Measurements from ENCODE around the gene KCNK4.
"Not testable (repeated sequence)": the region's sequence is repeated elsewhere in the genome, so short reads cannot be mapped to it uniquely, and the experiment has no call there.

Gene KCNK4

GRCh38 chr11:64291262-64291751 is at the start of gene KCNK4:
Gene KCNK4, plus strand, starts transcription at chr11:64291302. Its CDS starts 1,717 bp downstream, at chr11:64293019.
- peaks cover 20% of the 10 kb centered on the region for H3K27me3 ChIP-seq (replicated peaks; ENCODE audit: control insufficient read depth, insufficient read depth, low read length)
- DNase-seq (ENCODE audit: low read depth) = no peak

DNA sequence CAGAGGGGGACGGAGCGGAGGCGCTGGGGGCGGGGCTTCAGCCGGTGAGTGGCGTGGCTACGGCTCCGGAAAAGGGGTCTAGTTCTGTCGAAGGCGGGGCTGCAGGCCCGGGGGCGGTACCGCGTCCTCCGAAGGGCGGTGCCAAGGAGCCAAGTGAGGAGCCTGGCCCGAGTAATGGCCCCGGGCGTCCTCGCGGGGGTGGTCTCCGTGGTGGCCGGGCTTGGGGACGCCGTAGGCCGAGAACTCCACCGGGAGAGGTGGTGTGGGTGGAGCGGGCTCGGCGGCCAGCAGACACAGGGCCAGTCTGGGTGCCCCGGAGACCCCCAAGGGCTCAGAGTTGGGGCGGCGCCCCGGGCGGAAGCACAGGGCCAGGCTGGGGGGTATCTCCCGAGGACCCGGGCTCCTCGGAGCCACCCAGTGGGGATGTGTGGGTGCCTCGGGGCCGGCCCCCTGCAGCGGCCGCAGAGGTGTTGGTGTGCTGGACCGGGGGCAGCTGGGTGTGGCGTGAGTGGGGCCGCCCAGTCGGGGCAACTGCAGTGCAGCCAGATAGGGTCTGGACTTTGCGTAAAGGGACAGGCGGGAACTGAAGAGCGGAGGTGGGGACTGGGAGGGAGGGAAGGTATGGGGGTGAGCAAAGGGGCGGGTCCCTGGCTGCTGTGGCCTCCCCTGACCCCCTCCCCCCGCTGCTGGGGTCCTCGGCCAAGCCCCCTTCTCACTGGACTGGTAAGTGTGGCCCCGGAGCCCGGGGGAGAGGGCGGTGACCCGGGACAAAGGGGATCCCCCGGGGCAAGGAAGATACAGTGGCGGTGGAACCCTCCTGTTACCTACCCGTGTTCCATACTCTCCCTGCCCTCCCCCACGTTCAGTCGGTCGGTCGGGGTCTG is 49.4 kb upstream of the KCNK4 start:
- H3K4me3 ChIP-seq (ENCODE audit: low read length) = peak overlapping the region; percentile 90
- H3K9ac ChIP-seq (ENCODE audit: low read length) = peak overlapping the region; percentile 95
- H3K4me1 ChIP-seq (ENCODE audit: control insufficient read depth, insufficient read depth, low read length) = peaks cover 35% of the 10 kb centered on the region
- peaks cover 32% of the 10 kb centered on the region for H3K36me3 ChIP-seq (ENCODE audit: control insufficient read depth, insufficient read depth, low read length, severe bottlenecking)
- no peaks in the 10 kb centered on the region for H3K27me3 ChIP-seq (replicated peaks; ENCODE audit: control insufficient read depth, insufficient read depth, low read length)
- peak; percentile 59 for DNase-seq (ENCODE audit: low read depth)
- no peaks in the 10 kb centered on the region for H3K9me3 ChIP-seq (ENCODE audit: control insufficient read depth, low read length)

More at GRCh38 chr11:64291262-64291751, at the start of gene KCNK4:
- Histone ChIP-seq H3K9me3 (ENCODE audit: control insufficient read depth, low read length) (no peaks in the 10 kb centered on the region), H3K36me3 (ENCODE audit: control insufficient read depth, insufficient read depth, low read length, severe bottlenecking) (no peaks in the 10 kb centered on the region), H3K9ac (ENCODE audit: low read length) (peak within 1 kb of the TSS; percentile 34), H3K4me1 (ENCODE audit: control insufficient read depth, insufficient read depth, low read length) (peaks cover 4% of the 10 kb centered on the region), H3K4me3 (ENCODE audit: low read length) (peak within 1 kb of the TSS; percentile 62)

DNA sequence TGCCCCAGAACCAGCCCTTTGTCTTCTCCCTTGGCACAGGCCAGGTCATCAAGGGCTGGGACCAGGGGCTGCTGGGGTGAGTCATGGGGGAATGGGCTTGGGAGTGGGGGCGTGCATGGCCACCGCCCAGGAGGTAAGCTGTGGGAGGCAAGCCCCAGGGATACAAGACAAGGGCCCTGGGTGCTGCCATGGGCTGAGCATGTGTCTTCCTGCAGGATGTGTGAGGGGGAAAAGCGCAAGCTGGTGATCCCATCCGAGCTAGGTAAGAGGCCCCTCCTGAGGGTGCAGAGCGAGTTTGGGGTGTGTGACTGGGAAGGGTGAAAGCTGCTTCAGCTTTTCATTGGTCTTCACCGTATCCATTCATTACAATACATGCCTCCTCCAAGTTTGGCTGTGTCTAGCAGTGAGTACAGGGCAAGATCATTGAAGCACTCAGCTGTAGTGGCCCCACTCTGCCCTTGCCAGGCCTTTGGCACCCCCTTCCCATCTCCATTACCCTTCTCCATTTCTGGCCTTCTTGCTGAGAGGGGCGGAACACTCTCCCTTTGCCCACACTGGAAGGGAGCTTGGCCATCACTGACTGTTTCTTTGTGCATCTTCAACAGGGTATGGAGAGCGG is 47.8 kb upstream of the KCNK4 start:
- H3K4me3 ChIP-seq (ENCODE audit: low read length) = peak overlapping the region; percentile 90
- no peaks in the 10 kb centered on the region for H3K9me3 ChIP-seq (ENCODE audit: control insufficient read depth, low read length)
- DNase-seq (ENCODE audit: low read depth) = no peak
- H3K36me3 ChIP-seq (ENCODE audit: control insufficient read depth, insufficient read depth, low read length, severe bottlenecking) = peaks cover 21% of the 10 kb centered on the region
- H3K27me3 ChIP-seq (replicated peaks; ENCODE audit: control insufficient read depth, insufficient read depth, low read length) = no peaks in the 10 kb centered on the region
- H3K9ac ChIP-seq (ENCODE audit: low read length) = peak overlapping the region; percentile 95
- H3K4me1 ChIP-seq (ENCODE audit: control insufficient read depth, insufficient read depth, low read length) = peaks cover 43% of the 10 kb centered on the region

GRCh38 chr11:64244107-64244506 is 47.0 kb upstream of the KCNK4 start:
- H3K9me3 ChIP-seq (ENCODE audit: control insufficient read depth, low read length) = no peaks in the 10 kb centered on the region
- H3K4me1 ChIP-seq (ENCODE audit: control insufficient read depth, insufficient read depth, low read length) = peaks cover 43% of the 10 kb centered on the region

GRCh38 chr11:64244966-64245365 is 46.1 kb upstream of the KCNK4 start:
- Histone ChIP-seq H3K36me3 (ENCODE audit: control insufficient read depth, insufficient read depth, low read length, severe bottlenecking) (peaks cover 14% of the 10 kb centered on the region), H3K4me1 (ENCODE audit: control insufficient read depth, insufficient read depth, low read length) (peaks cover 42% of the 10 kb centered on the region), H3K4me3 (ENCODE audit: low read length) (peak overlapping the region; percentile 94), H3K9me3 (ENCODE audit: control insufficient read depth, low read length) (no peaks in the 10 kb centered on the region), H3K27me3 (replicated peaks; ENCODE audit: control insufficient read depth, insufficient read depth, low read length) (no peaks in the 10 kb centered on the region), H3K9ac (ENCODE audit: low read length) (peak overlapping the region; percentile 98)
- DNase-seq (ENCODE audit: low read depth) = no peak

More at GRCh38 chr11:64244107-64244506, 47.0 kb upstream of the KCNK4 start:
- peak overlapping the region; percentile 34 for H3K9ac ChIP-seq (ENCODE audit: low read length)
- no peaks in the 10 kb centered on the region for H3K27me3 ChIP-seq (replicated peaks; ENCODE audit: control insufficient read depth, insufficient read depth, low read length)
- DNase-seq (ENCODE audit: low read depth) = no peak
- no peak overlapping the region for H3K4me3 ChIP-seq (ENCODE audit: low read length)
- H3K36me3 ChIP-seq (ENCODE audit: control insufficient read depth, insufficient read depth, low read length, severe bottlenecking) = peaks cover 14% of the 10 kb centered on the region

GRCh38 chr11:64245401-64245796 is 45.7 kb upstream of the KCNK4 start:
- no peak for DNase-seq (ENCODE audit: low read depth)
- H3K9ac ChIP-seq (ENCODE audit: low read length) = peak overlapping the region; percentile 98
- H3K4me3 ChIP-seq (ENCODE audit: low read length) = peak overlapping the region; percentile 94
- no peaks in the 10 kb centered on the region for H3K27me3 ChIP-seq (replicated peaks; ENCODE audit: control insufficient read depth, insufficient read depth, low read length)
- peaks cover 38% of the 10 kb centered on the region for H3K4me1 ChIP-seq (ENCODE audit: control insufficient read depth, insufficient read depth, low read length)
- H3K9me3 ChIP-seq (ENCODE audit: control insufficient read depth, low read length) = no peaks in the 10 kb centered on the region
- H3K36me3 ChIP-seq (ENCODE audit: control insufficient read depth, insufficient read depth, low read length, severe bottlenecking) = peaks cover 14% of the 10 kb centered on the region

DNA sequence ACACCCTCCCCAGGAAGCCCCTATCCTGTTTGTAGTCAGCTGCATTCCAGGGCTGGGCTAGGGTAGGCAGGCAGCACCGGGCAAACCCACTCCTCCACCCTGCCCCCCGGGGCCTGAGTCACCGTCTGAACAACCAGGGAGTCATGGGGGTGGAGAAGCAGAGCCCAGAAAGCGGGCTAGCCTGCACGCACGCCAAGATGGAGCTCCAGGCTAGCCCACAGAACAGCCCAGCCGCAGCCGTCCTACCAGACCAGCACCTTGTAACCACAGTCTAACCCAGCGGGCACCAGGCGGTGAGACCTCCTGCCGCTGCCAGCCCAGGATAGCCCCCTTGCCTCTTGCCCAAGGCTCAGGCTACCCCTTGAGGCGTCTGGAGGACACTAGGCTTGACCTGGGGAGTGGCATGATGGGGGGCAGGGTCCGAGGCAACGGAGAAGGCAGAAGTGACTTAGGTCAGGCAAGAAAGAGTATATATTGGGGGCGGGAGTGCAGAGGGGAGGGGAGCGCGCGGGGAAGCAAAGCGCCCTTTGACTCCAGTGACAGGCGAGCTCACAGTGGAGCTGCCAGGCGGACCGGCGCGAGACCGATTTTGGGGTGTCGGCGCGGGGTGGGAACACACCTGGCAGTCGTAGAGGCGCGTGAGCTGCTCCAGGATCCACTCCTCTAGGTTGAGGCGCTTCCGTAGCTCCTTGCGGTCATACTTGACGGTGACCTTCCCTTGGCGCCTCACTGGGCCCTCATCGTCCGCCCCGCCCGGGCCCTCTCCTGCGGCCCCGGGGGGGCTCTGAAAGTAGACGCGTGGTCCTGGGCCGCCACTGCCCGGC is 45.1 kb upstream of the KCNK4 start:
- peaks cover 38% of the 10 kb centered on the region for H3K4me1 ChIP-seq (ENCODE audit: control insufficient read depth, insufficient read depth, low read length)
- H3K4me3 ChIP-seq (ENCODE audit: low read length) = peak overlapping the region; percentile 94
- no peaks in the 10 kb centered on the region for H3K27me3 ChIP-seq (replicated peaks; ENCODE audit: control insufficient read depth, insufficient read depth, low read length)
- H3K36me3 ChIP-seq (ENCODE audit: control insufficient read depth, insufficient read depth, low read length, severe bottlenecking) = peaks cover 14% of the 10 kb centered on the region
- H3K9ac ChIP-seq (ENCODE audit: low read length) = peak overlapping the region; percentile 98
- DNase-seq (ENCODE audit: low read depth) = peak; percentile 91
- no peaks in the 10 kb centered on the region for H3K9me3 ChIP-seq (ENCODE audit: control insufficient read depth, low read length)

- Histone ChIP-seq H3K36me3 (ENCODE audit: control insufficient read depth, insufficient read depth, low read length, severe bottlenecking) (peaks cover 14% of the 10 kb centered on the region), H3K9ac (ENCODE audit: low read length) (peak overlapping the region; percentile 98), H3K4me1 (ENCODE audit: control insufficient read depth, insufficient read depth, low read length) (peaks cover 38% of the 10 kb centered on the region), H3K4me3 (ENCODE audit: low read length) (peak overlapping the region; percentile 94)
- not testable (repeated sequence) for DNase-seq (ENCODE audit: low read depth); H3K27me3 ChIP-seq (replicated peaks; ENCODE audit: control insufficient read depth, insufficient read depth, low read length); H3K9me3 ChIP-seq (ENCODE audit: control insufficient read depth, low read length)
Measured at GRCh38 chr11:64246621-64246870, 44.6 kb upstream of the KCNK4 start.

GRCh38 chr11:64246871-64247728 is 44.0 kb upstream of the KCNK4 start, which contains the start of gene PPP1R14B:
Gene PPP1R14B, minus strand, starts transcription at chr11:64246943. Its CDS starts 270 bp downstream, at chr11:64246673.
- H3K27me3 ChIP-seq (replicated peaks; ENCODE audit: control insufficient read depth, insufficient read depth, low read length) = no peaks in the 10 kb centered on the region
- peak within 1 kb of the TSS; percentile 94 for H3K4me3 ChIP-seq (ENCODE audit: low read length)
- DNase-seq (ENCODE audit: low read depth) = peak; percentile 94
- peak within 1 kb of the TSS; percentile 98 for H3K9ac ChIP-seq (ENCODE audit: low read length)
- H3K9me3 ChIP-seq (ENCODE audit: control insufficient read depth, low read length) = no peaks in the 10 kb centered on the region
- peaks cover 40% of the 10 kb centered on the region for H3K4me1 ChIP-seq (ENCODE audit: control insufficient read depth, insufficient read depth, low read length)
- H3K36me3 ChIP-seq (ENCODE audit: control insufficient read depth, insufficient read depth, low read length, severe bottlenecking) = peaks cover 14% of the 10 kb centered on the region

DNA sequence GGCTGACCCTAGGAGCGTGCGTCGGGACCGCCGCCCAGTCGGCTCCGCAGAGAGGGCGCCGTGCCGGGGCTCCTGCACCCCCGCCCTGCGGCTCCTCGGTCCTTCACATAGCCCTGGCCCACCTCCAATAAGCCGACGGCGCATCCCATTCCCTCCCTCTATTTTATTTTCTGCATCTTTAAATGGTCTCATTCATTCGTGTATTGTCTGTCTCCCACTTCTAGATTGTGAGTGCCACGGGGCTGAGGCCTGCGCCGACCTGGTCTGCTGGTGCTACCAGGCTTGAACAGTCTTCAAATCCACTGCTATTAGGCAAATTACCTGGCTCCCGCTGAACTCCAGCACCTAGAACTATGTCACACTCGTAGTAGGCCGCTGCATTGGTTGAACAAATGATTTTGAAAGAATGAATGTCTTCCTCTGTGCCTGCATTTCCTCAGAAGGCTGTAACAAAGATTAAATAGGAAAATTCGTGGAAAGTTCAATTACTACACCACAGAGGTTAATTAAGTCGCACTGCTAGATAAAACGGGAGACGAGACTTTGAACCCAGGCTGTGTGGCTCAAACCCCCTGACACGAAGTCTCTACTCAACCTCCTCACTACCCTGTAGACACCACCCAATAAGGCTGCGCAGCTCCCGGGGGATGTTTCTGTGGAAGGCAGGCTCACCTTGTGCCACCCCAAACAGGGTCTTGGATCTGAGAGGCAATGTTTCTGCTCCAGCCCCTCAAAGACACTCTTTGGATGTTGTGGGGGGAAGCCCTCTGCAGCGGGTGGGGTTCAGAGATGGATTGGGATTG is 43.2 kb upstream of the KCNK4 start:
- DNase-seq (ENCODE audit: low read depth) = no peak
- H3K27me3 ChIP-seq (replicated peaks; ENCODE audit: control insufficient read depth, insufficient read depth, low read length) = no peaks in the 10 kb centered on the region
- H3K9ac ChIP-seq (ENCODE audit: low read length) = peak overlapping the region; percentile 93
- peak overlapping the region; percentile 90 for H3K4me3 ChIP-seq (ENCODE audit: low read length)
- H3K4me1 ChIP-seq (ENCODE audit: control insufficient read depth, insufficient read depth, low read length) = peaks cover 37% of the 10 kb centered on the region
- no peaks in the 10 kb centered on the region for H3K9me3 ChIP-seq (ENCODE audit: control insufficient read depth, low read length)
- H3K36me3 ChIP-seq (ENCODE audit: control insufficient read depth, insufficient read depth, low read length, severe bottlenecking) = peaks cover 14% of the 10 kb centered on the region
